GM18861 (cell line): ENCODE data around the gene HDAC7.

Source experiments
- ATAC-seq: cut with Tn5 transposase; IDR thresholded peaks from one replicate; pipeline ENCODE4 v1.9.1; 2021; ENCODE audit not compliant: unreplicated experiment

HDAC7 gene

DNA sequence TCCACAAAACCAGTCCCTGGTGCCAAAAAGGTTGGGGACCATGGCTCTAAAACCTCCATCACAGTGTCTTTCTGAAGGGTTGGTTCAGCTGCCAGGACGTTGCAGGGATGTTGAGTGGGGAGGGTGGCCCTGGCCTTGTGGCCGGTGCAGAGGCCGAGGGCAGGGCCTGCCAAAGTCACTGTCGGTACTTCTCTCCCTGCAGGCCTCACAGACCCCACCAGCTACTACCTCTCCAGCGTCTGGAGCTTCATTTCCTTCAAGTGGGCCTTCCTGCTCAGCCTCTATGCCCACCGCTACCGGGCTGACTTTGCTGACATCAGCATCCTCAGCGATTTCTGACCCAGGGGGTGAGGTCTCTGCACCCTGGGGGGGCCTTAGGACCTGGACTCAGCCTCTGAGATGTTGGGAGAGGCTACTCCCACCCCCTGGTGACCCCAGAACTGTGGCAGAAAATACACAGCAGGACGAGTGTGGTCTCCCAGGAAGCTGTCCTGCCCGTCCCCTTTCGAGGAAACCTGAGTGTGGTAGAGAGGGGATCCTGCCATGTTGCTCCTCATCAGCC is 39.7 kb downstream of the HDAC7 start:
- ATAC-seq: no peak

DNA sequence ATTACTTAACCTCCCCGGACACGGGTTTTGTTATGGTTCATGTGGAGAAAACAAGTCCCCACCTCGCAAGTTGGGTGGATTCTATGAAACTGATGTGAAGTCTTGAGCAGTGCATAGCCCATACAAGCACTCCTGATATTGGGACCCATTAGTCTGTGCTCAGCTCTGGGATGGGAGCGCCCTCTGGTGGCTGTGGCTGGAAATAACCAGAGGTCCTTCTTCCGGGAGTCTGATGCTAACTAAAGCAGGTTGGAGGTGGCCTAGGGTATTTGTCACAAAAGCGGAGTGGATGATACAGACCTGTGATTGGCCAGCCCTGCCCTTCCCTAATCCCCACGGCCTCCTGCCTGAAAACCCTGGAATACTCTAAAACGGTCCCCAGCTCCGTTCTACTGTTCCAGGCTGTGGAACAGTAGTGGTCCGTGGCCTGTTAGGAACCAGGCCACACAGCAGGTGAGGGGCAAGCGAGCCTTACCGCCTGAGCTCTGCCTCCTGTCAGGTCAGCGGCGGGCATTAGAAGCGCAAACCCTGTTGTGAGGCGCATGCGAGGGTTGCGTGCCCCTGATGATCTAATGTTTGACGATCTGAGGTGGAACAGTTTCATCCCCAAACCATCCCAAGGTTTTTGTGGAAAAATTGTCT is 40.3 kb downstream of the HDAC7 start:
- ATAC-seq: peak; percentile 67

DNA sequence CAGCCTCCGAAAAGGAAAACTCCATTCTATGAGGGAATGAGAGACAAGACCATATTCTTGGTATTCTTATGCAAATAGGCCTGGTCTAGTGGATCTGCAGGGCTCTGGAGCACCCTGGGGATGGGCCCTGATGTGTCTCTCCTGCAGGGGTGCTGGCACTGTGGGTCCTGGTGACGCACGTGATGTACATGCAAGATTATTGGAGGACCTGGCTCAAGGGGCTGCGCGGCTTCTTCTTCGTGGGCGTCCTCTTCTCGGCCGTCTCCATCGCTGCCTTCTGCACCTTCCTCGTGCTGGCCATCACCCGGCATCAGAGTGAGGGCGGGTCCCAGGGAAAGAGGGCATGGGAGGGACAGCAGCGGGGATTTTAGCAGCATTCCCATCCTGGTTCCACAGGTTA is 40.8 kb downstream of the HDAC7 start:
- no peak for ATAC-seq

DNA sequence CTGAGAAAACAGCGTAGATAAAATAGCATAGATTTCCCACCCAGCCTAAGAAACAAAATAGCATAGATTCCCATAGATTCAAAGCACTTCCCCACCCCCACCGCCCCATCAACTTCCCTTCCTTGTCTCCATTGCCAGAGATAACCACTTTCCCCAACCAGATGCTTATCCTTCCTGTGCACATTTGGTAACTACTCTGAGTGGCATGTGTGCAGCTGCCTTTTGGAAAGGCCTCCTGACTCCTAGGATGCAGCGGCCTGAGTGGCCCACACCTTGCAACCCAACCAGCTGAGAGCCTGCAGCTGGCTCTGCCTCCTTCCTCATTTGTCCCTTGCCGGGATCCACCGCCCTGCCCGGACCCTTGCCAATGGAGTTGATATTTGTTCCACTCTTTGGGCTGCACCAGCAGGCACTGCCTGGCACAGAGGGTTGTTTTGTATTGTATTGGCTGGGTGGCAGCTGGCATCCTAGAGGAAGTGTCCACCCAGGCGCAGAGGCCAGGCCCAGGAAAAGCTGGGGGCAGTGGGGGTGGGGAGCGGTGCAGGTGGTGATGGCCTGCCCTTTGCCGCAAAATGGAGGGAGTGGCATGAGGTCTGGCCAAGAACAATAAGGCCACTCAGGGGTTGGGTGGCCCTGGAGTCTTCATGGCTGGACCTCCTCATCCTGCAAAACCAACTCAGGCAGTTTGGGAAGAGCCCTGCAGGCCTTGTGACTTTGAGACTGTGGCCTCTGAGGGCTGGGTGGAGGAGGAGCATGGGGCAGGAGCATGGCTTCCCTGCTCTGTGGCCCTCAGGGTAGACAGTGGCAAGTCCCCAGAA is 41.8 kb downstream of the HDAC7 start:
- no peak for ATAC-seq

DNA sequence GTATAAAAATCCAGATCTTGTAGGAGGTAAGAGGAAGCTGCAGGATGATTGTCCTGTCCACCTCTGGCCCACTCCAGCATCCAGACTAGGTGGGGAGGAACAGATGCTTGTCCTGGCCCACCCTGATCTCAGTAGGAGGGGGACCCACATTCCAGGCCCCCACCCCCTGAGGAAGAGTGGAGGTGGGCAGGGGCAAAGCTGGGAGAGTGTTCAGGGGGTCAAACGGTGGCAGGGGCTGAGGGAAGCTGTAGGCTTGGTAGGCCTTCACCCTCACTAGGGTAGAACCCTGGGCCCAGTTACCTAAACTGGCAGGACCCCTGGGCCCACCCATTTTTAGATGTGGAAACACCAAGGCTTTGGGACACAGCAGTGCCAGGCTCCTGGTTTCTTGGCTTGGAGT is 42.6 kb downstream of the HDAC7 start:
- ATAC-seq: no peak

DNA sequence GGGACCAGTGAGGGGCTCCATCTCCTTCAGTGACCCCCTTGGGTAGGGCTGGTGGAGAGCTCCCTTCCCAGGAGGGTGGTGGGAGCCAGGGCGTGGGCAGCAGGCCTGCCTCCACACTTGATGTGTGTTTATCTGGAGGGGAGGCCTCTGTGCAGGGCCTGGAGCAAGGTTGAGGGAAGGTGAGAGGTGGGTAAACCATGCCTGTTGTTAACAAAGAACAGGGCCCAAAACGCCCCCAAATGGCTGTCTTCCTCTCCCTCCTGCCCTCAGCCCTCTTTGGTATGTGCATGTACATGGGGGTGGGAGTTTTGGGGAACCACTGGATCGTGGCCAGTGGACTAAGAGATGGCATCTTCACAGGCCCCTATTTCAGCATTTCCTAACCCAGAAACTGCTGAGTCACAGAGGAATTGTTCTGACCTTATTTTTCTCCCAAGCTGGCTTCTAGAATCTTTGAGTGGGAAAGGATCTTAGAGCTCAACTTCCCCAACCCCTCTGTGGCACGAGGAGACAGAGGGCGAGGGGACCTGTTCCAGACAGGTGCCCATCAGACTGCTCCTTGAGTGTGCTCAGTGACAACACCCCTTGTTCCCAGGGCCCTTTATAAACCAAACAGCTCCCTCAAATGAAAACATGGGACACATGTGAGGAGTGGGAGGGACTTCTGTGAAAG is 43.1 kb downstream of the HDAC7 start:
- ATAC-seq: no peak

DNA sequence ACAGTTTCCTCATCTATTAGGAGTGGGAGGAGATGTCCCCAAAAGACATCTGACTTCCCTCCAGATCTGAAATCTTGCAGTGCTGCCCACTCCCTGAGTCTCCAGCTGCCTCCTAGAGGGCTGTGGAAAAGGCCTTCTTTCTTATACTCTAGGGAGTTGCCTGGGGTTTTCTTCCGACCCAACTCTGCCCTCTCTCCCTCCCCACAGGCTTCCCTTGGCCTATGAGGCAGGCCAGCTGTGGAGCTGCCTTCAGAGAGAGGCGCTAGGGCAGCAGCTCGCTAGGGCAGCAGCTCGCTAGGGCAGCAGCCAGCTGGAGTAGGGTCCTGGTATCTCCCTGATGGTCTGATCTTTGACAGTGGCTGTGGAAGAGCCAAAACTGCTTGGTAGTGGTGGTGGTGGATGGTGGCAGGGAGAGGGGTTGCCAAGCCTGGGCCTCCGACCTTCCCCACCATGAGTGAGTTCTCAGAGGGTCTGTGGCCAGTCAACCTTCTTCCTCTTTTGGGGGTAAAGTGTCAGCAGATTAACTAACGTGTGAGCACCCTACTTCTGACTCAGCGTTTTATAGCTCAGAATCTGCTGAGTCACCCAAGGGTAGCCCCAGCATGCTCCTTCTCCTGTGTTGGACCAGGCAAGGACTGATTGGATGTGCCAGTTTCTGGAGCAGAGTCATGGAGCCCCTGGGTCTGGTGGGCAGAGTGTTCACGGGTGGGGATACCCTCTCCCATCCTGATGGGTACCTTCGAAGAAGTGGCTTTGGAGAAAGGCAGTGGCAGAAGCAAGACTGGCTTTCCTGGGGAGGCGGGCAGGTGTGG is 44.4 kb downstream of the HDAC7 start:
- ATAC-seq: no peak

DNA sequence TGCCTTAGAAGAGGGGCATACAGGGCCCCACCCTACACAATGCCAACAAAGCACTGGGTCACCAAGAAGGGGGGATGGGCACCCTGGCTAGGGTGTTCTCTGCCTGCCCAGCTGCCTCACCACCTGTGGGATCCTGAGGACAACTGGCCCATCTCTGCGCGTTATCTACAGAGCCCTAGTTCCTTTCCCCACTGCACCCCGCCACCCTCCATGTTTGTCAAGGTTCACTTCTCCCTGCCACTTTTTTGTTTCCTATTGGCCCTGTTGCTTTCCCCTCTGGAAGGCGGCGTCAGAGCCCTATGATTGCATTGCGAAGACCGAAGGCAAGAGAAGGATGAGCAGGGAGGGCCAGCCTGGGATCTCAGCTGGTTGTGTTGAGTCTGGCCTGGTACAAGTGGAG is 45.0 kb downstream of the HDAC7 start:
- no peak for ATAC-seq

DNA sequence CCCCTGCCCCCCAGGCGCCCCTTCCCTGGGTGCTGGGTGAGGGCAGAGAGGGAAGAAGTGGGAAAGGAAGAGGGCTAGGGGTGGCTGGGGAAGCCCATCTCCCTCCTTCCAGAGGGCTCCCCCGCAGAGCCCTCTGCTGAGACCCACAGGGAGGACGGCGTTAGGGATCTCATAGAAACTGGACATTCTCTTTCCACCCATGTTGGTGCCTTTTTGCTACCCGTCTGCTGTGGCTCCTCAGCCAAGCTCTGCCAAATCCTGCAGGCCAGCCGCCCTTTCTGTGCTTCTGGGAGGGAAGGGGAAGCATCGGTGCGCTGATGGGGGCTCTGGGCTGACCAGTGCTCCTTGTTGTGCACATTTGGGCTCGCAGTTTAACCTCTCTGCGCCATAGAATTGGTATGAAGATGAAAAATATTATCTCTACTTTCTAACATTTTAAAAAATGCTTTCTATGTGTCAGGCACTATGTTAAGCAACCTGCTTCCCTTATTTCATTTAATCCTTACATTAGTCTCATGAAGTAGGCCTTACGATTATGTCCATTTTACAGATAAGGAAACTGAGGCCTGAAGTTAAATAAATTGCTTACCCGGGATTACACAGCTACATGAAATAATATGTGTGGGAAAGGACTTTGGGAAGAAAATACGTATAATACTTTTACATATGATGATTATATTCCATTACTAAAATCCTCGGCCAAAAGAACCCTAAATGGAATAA is 45.7 kb downstream of the HDAC7 start:
- ATAC-seq: no peak

DNA sequence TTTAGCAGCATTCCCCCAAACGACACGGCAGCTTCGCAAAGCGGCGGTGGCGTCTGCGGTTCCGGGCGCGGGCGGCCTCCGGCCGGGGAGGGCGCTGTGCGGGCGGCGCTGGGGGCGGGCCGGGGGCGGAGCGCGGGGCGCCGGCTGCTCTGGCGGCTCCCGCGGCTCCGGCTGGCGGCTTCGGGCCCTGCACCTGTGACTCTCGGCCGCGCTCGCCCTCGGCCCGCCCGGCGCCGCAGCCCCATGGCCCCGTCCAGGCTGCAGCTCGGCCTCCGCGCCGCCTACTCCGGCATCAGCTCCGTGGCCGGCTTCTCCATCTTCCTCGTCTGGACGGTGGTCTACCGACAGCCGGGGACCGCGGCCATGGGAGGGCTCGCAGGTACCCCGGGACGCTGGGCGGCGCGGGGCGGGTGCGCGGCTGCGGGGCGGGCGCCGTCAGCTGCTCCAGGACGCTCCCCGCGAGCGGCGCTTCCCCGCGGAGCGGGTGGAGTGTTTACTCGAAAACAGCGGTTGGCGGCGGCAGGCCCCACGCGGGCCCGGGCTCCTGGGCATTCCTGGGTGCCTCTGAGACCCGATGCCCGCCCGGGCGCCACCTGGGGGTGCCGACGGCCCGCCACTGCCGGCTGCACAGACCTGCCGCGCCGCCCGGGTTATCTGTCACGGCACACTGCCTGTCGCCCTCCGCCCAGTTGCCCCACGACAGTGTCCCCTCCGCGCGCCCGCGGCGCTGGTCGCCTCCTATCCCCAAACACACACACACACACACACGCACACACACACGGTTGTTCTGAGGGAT is 46.4 kb downstream of the HDAC7 start, which contains the start of gene SLC48A1:
SLC48A1 (plus strand) TSS at position 177 of the 796 bp plus-strand sequence; CDS start at position 244, 67 bp downstream.
- peak; percentile 55 for ATAC-seq

DNA sequence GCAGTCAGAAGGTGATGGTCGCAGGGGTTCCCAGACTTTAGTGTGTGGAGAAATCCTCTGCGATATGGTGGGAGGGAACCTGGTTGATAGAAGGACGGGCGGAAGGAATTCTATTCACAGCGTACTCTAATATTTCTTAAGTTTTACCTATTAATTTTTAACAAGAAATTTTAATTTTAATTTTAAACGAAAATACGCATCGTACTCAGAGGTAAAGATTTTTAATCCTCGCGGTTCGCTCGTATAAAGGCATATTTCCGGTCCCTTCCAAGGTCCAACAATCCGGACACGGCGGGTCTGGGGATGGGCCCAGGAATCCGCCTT is 47.0 kb downstream of the HDAC7 start:
- no peak for ATAC-seq

DNA sequence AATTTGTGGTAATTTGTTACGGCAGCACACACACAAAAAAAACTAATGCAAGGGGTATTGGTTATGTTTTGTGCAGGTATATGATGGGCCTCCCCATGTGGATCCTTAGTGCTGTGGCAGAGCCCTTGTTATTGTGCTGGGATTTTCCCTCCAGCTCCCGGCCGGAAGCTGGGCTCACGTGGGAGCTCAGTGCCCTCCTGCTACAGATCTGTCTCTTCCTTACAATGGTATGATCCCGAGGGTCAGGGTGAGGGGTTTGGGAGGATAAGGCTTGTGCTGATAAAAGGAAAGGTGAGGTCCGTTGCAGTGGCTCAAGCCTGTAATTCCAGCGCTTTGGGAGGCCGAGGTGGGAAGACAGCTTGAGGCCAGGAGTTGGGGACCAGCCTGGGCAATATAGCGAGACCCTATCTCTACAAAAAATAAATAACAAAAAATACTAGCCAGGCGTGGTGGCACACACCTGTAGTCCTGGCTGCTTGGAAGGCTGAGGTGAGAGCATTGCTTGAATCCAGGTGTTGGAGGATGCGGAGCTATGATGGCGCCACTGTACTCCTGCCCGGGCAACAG is 47.5 kb downstream of the HDAC7 start:
- ATAC-seq: no peak

DNA sequence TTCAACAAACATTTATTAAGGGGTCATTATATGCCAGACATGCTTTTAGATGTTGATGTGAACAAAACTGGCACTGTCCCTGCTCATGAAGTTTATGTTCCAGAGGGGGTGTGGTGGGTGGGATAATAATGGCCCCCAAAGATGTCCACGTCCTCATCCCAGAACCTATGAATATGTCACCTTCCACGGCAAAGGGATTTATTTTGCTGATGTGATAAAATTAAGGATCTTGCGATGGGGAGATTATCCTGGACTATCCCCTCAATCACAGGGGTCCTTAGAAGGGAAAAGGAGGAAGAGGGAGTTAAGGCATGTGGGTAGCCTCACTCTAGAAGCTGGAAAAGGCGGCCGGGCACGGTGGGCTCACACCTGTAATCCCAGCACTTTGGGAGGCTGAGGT is 48.4 kb downstream of the HDAC7 start:
- ATAC-seq: no peak

DNA sequence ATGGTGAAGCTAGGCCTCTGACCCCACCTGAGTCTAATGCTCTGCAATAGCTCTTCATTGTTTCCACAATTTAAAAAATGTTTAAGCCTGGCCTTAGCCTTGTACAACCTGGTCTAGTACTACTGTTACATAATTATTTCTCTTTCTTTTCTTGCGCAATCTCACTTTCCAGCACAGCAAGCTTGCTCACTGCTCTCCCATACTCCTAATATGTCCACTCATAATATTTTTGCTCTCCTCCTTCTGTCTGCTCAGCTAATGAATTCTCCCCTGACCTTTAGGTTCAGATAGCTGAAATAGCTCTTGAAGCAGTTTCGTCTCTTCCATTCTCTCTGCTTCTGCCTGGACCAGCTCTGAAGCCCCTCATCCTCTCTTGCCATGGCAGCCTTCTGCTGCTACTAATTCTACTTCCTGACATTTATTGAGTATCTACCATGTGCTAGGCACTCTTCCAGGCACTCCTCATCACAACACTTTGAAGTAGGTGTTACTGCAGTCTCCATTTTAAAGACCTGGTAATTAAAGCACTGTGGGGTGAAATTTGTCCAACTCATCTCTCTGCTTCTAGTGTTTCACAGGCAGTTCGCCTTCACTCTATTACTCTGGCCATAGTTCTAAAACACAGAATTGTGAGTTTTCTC is 49.5 kb downstream of the HDAC7 start:
- ATAC-seq: no peak

DNA sequence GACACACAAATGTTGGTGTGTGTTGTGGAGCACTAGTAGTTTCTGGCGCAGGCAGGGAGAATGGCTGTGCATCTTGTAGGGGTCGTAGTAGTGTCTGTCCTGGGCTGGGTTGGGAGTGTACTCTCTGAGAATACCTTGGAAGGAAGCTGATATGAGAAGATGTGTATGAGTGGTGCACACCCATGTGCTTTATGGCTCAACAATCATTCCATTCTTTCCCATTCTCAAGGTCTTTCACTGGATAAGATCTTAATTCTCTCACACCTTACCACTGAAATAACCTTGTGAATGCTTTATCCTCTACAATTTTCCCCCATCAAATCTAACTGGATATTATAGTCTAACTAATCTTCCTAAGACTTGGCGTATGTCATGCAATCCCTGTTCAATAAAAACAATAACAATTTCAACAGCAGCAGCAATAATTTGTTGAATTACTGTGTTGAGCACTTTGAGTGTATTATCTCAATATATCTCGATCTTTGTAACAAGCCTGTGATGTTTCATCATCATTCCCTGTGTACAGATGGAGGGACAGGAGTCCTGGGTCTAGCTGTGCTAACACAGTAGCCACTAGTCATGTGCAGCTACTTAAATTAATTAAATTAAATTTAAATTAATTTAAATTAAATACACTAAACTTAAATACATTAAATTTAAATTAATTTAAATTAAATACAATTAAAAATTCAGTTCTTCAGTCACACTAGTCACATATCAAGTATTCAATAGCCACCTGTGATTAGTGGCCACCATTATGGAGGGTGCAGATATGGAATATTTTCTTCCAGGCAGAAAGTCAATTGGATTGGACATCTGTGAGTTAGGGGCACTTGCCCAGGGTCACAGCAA is 50.2 kb downstream of the HDAC7 start:
- ATAC-seq: no peak

DNA sequence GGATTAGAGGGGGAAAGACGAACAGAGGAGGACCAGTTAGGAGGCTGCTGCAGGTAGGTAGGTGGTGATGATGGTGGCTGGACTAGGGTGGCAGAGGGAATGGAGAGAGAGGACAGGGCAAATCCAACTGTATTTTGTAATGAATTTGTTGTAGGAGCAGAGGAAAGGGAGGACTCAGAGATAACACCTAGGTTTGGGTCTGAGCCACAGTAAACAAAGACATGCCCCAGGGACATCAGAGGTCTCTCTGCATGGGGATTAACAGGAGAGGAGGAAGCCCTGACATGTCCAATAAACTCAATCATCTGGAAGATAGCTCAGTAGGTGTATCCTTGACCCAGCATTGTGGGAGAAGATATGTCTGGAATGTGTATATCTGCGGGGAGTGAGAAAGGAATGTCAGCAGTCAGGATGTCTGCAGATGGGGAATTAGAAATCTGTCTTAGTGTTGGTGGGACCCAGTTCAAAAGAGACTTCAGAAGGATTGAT is 51.3 kb downstream of the HDAC7 start:
- ATAC-seq: no peak

DNA sequence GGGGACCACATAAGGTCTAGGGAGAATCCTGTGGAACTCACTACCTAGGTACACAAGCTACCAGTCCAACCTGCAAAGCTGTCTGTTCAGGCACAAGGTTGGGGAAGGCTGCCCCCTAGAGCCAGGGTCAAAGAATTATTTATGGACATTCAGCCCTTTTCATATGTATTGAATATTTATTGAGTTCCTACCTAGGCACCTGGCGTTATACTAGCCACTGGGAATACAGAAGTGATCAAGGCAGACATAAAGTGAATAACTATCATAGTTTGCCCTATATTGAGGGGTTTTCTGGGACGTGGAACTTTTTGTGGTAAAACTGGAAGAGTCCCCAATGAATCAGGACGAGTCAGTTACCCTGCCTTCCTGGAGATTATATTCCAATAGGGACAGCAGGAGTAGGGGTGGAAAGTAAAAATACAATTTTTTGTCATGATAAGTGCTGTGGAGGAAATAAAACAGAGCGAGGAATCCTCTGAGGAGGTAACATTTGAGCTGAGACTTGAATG is 52.4 kb downstream of the HDAC7 start:
- ATAC-seq: no peak
